Tibial nerve (tissue), 4 donors: ENCODE measurements around the gene COIL. TPM values are rescaled to one million over a fixed set of nuclear protein-coding genes. Genes with fewer than 3 reads are reported as not detected.
"Not testable (repeated sequence)": the region's sequence is repeated elsewhere in the genome, so short reads cannot be mapped to it uniquely, and the experiment has no call there.

ENCODE experiments used
- DNase-seq, 2 donors: peaks; one replicate each; pipeline ENCODE4 v3.0.0-alpha.2; 2019; ENCODE audit warnings: low spot score in 2 of 2
- H3K27ac ChIP-seq, 4 donors: fragments of 200-600 bp; sonication (generic) in 3 of 4; one replicate each; pipeline ENCODE4 v1.5.1; 2017 to 2019; ENCODE audit warnings: mild to moderate bottlenecking in 1 of 4
- H3K27me3 ChIP-seq, 2 donors: fragments of 200-600 bp; sonication (generic) in 1 of 2; one replicate each; pipeline versions ENCODE4 v1.5.1 to v1.6.0; 2017 to 2019
- H3K36me3 ChIP-seq, 3 donors: fragments of 200-600 bp; sonication (generic); one replicate each; pipeline ENCODE4 v1.5.1; 2018 to 2019
- H3K4me1 ChIP-seq, 4 donors: fragments of 200-600 bp; sonication (generic) in 3 of 4; one replicate each; pipeline ENCODE4 v1.5.1; 2017 to 2019
- H3K4me3 ChIP-seq, 4 donors: fragments of 200-600 bp; sonication (generic) in 3 of 4; one replicate each; pipeline ENCODE4 v1.5.1; 2017 to 2019; ENCODE audit warnings: mild to moderate bottlenecking in 1 of 4, moderate library complexity in 1 of 4
- H3K9me3 ChIP-seq, 4 donors: fragments of 200-600 bp; sonication (generic) in 3 of 4; one replicate each; pipeline ENCODE4 v1.5.1; 2017 to 2019
- EP300 ChIP-seq, 2 donors: sonication (generic); formaldehyde crosslinking; IDR thresholded peaks; one replicate each; pipeline ENCODE4 v1.6.1; 2017; ENCODE audit warnings: antibody characterized with exemption in 2 of 2, mild to moderate bottlenecking in 1 of 2
- POLR2A ChIP-seq, 2 donors: fragments of 450-650 bp; IDR thresholded peaks; one replicate each; pipeline ENCODE4 v1.6.1; 2017; ENCODE audit warnings: antibody characterized with exemption in 2 of 2, mild to moderate bottlenecking in 2 of 2, moderate library complexity in 2 of 2
- WGBS, 2 donors: methylation state at CpG; one replicate each; pipeline ENCODE4 v1.1.5; 2018; 5-methylcytosine and 5-hydroxymethylcytosine counted together
- total RNA-seq, 4 donors: library from RNA; depleted of rRNA; stranded (reverse); fragments of >200 nt; gene quantifications; one replicate each; pipeline ENCODE4 v1.1.0, GENCODE V29; 2016
- TF ChIP-seq, protein P1 (sequence below), 5 experiments: fragments of 200-600 bp in 3 of 5; fragments of 450-650 bp in 2 of 5; sonication (generic) in 3 of 5; IDR thresholded peaks; one replicate each; pipeline ENCODE4 v1.5.1; 2016 to 2019; ENCODE audit warnings: antibody characterized with exemption in 5 of 5, mild to moderate bottlenecking in 3 of 5, moderate library complexity in 2 of 5

Gene COIL
- total RNA-seq, 4 donors from 2014 or later, result 9.2 to 13.1 (median 9.7) TPM

DNA sequence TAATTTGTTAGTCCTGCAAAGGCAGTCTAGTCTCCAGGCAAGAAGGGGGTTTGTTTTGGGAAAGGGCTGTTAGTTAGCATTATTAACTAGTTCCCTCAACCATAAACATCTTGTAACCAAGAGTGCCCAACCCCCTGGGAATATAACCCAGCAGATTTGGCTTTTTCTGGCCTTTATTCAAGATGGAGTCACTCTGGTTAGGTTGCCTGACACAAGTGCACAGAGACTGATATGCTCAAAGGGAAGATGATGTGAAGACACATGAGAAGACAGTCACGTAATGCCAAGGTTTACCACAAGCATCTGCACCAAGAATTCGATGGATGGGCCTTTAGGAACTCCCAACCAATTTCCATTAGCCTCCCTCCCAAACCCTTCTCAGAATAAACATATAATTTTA is 13.2 kb upstream of the COIL start:
- Histone ChIP-seq H3K4me3 (no peak overlapping the region), H3K4me1 (peaks cover 0 to 16% (median 9%) of the 10 kb centered on the region in 4 donors), H3K27ac (no peak overlapping the region), H3K27me3 (no peaks in the 10 kb centered on the region), H3K36me3 (no peaks in the 10 kb centered on the region), H3K9me3 (no peaks in the 10 kb centered on the region)
- TF ChIP-seq POLR2A (IDR thresholded peaks at IDR 0.05) (no peak), EP300 (IDR thresholded peaks at IDR 0.05) (no peak)
- TF ChIP-seq, protein P1, sequence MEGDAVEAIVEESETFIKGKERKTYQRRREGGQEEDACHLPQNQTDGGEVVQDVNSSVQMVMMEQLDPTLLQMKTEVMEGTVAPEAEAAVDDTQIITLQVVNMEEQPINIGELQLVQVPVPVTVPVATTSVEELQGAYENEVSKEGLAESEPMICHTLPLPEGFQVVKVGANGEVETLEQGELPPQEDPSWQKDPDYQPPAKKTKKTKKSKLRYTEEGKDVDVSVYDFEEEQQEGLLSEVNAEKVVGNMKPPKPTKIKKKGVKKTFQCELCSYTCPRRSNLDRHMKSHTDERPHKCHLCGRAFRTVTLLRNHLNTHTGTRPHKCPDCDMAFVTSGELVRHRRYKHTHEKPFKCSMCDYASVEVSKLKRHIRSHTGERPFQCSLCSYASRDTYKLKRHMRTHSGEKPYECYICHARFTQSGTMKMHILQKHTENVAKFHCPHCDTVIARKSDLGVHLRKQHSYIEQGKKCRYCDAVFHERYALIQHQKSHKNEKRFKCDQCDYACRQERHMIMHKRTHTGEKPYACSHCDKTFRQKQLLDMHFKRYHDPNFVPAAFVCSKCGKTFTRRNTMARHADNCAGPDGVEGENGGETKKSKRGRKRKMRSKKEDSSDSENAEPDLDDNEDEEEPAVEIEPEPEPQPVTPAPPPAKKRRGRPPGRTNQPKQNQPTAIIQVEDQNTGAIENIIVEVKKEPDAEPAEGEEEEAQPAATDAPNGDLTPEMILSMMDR (IDR thresholded peaks at IDR 0.05), result no peak
- 82 to 91% methylated on average over 2 of the region's 2 CpGs for WGBS, 2 donors
- DNase-seq, result no peak

DNA sequence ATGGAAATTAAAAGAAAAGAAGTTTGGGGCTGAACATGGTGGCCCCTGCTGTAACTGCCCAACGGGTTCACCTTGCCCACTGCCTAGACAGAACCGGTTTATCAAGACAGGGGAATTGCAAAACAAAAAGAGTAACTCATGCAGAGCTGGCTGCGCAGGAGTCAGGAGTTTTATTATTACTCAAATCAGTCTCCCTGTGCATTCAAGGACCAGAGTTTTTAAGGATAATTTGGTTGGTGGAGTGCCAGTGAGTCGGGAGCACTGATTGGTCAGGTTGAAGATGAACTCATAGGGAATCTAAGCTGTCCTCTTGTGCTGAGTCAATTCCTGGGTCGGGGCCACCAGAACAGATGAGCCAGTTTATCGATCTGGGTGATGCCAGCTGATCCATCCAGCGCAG is 12.7 kb upstream of the COIL start:
- H3K9me3 ChIP-seq, result no peaks in the 10 kb centered on the region
- no peak overlapping the region for H3K4me3 ChIP-seq
- WGBS, 2 donors, result 76 to 78% methylated on average over 7 of the region's 7 CpGs
- TF ChIP-seq POLR2A (IDR thresholded peaks at IDR 0.05), result no peak
- no peak for TF ChIP-seq EP300 (IDR thresholded peaks at IDR 0.05)
- TF ChIP-seq, protein P1 (IDR thresholded peaks at IDR 0.05), result no peak
- H3K36me3 ChIP-seq, result no peaks in the 10 kb centered on the region
- no peak overlapping the region for H3K27ac ChIP-seq
- no peaks in the 10 kb centered on the region for H3K27me3 ChIP-seq
- DNase-seq, result no peak
- peaks cover 0 to 11% (median 4%) of the 10 kb centered on the region in 4 donors for H3K4me1 ChIP-seq

DNA sequence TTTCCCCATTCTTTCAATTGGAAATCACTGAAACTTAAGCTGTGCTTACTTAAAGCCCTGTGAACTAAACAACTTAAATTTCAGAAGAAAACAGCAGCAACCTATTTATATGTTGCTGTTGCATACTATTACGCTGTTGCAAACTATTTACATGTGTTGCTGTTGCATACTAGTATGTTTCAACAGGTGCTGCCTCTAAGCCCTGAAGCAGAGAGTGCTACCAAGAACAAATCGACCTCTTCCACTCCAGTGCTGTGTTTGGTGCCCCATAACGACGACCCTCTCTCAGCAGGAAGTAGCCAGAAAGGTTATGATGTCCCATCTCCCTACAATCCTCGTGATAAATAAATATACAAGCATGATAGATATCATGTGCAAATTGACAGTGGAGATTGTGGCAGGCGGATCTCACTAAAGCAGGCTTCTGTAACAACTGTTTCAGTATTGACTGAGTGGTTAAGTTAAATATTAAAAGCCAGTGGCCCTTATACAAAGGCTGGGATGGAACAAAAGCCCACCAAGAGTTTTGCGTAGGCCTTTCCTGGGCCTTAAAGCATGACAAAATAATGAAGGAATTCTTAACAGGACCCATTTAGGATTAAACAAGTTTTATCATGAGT is 11.4 kb upstream of the COIL start:
- H3K27ac ChIP-seq, result no peak overlapping the region
- H3K4me3 ChIP-seq, result no peak overlapping the region
- no peak for DNase-seq
- 73 to 79% methylated on average over 7 of the region's 7 CpGs for WGBS, 2 donors
- H3K9me3 ChIP-seq, result no peaks in the 10 kb centered on the region
- H3K4me1 ChIP-seq, result peaks cover 0 to 4% (median 2%) of the 10 kb centered on the region in 4 donors
- TF ChIP-seq EP300 (IDR thresholded peaks at IDR 0.05), result no peak
- no peaks in the 10 kb centered on the region for H3K27me3 ChIP-seq
- H3K36me3 ChIP-seq, result no peaks in the 10 kb centered on the region

DNA sequence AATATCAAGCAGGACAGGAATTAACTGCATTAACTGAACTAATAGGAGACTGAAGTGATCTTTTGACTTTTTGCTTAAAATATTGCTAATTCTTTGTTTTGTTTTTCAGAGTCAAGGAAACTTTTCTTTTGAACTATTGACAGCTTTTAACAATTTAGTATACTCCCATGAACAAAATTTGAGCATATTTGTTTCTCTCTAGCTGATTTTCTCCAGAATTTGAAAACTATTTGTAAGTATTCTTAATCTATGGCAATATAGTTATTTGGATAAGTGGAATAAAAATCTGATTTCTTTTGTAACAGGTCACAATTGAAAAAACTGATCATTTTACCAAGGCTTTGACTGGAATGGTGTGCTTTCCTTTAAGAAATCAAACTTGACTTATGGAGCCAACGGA is 10.1 kb upstream of the COIL start:
- no peak for DNase-seq
- WGBS, 2 donors, result 91 to 100% methylated on average over 1 of the region's 1 CpG
- Histone ChIP-seq H3K36me3 (no peaks in the 10 kb centered on the region), H3K9me3 (no peaks in the 10 kb centered on the region), H3K27me3 (no peaks in the 10 kb centered on the region), H3K4me1 (no peaks in the 10 kb centered on the region), H3K4me3 (no peak overlapping the region), H3K27ac (no peak overlapping the region)
- TF ChIP-seq EP300 (IDR thresholded peaks at IDR 0.05), result no peak
- TF ChIP-seq, protein P1 (IDR thresholded peaks at IDR 0.05), result no peak
- TF ChIP-seq POLR2A (IDR thresholded peaks at IDR 0.05), result no peak

DNA sequence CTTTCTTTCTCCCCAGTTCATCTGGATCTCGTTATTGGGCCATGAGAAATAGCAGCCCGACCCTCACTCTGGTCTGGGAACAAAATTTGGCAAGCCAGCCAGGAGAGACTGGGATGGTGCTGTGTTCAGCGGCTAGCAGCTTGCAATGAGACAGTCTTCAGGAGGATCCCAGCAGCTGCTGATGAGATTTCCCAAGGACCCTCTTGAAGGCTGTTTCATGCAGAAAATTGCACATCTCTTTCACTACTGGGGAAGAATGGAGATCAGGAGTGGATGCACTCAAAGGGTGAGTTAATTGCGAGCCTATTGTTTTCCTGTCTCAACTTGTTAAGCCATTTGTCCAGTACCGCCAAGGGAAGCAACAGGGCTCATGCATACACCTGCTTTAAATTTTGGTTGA is 5.5 kb upstream of the COIL start:
- H3K27ac ChIP-seq, result no peak overlapping the region
- TF ChIP-seq EP300 (IDR thresholded peaks at IDR 0.05) (no peak), POLR2A (IDR thresholded peaks at IDR 0.05) (no peak)
- TF ChIP-seq, protein P1 (IDR thresholded peaks at IDR 0.05), result no peak
- no peak overlapping the region for H3K4me3 ChIP-seq
- DNase-seq, result no peak
- H3K4me1 ChIP-seq, result peaks cover 0 to under 1% (median 0%) of the 10 kb centered on the region in 4 donors
- H3K9me3 ChIP-seq, result no peaks in the 10 kb centered on the region
- H3K27me3 ChIP-seq, result no peaks in the 10 kb centered on the region
- H3K36me3 ChIP-seq, result no peaks in the 10 kb centered on the region
- 68 to 69% methylated on average over 5 of the region's 5 CpGs for WGBS, 2 donors

DNA sequence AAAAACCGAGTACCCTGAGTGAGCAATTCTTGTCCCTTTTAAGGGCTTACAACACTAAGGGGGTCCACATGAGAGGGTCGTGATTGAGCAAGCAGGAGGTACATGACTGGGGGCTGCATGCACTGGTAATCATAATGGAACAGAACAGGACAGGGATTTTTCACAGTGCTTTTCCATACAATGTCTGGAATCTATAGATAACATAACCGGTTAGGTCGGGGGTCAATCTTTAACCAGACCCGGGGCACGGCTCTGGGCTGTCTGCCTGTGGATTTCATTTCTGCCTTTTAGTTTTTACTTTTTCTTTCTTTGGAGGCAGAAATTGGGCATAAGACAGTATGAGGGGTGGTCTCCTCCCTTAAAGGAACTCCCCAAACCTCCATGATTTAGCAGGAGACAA is 4.8 kb upstream of the COIL start:
- not testable (repeated sequence) for H3K36me3 ChIP-seq, DNase-seq, H3K4me3 ChIP-seq, H3K27me3 ChIP-seq, H3K9me3 ChIP-seq, H3K27ac ChIP-seq, H3K4me1 ChIP-seq
- 68 to 78% methylated on average over 6 of the region's 6 CpGs for WGBS, 2 donors

DNA sequence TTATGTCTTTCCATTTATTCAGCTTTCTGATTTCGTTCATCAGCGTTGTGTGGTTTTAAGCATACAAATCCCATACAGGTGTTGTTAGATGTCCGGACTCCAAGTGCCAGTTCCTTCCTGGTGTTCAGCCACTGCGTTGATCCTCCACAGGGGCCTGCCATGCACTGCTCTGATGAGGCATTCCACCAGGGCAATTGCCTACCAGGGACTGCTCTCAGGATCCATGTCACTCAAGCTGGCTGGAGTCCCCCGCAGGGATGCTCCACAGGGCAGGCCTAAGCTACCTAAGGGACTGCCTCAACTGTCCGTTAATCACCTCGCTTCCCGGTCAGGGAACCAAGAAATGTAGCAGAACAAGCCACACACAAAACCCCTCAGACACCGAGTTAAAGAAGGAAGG is 4.4 kb upstream of the COIL start:
- 88 to 93% methylated on average over 8 to 9 of the region's 9 CpGs for WGBS, 2 donors
- not testable (repeated sequence) for H3K9me3 ChIP-seq, DNase-seq, H3K27me3 ChIP-seq, H3K36me3 ChIP-seq, H3K4me3 ChIP-seq, H3K4me1 ChIP-seq, H3K27ac ChIP-seq
